ENCODE data around the gene SYNJ2.

GRCh38 chr6:157961832-157962575, 19.7 kb upstream of the SYNJ2 start:
- TF ChIP-seq CTCF (IDR thresholded peaks at IDR 0.05; ENCODE audit: insufficient read depth, low read depth, low read length) (no peak), EZH2 (IDR thresholded peaks at IDR 0.05; ENCODE audit: insufficient read depth, low read length) (no peak)

Data from astrocyte (in vitro differentiated cells and primary cell).